WERI-Rb-1 (cell line): ENCODE results near the gene S100A6.
"Not testable (repeated sequence)": the region's sequence is repeated elsewhere in the genome, so short reads cannot be mapped to it uniquely, and the experiment has no call there.

Experiments used
- DNase-seq: peaks from one replicate; pipeline ENCODE4 v3.0.0-alpha.2; 2020
- H3K27ac ChIP-seq: fragments of 250-450 bp; sonication (Bioruptor Pico); 2 replicates; pipeline ENCODE4 v1.5.1; 2020; ENCODE audit warnings: mild to moderate bottlenecking, moderate library complexity
- H3K27me3 ChIP-seq: fragments of 250-450 bp; sonication (Bioruptor Pico); 2 replicates; pipeline ENCODE4 v1.5.1; 2021; ENCODE audit warnings: mild to moderate bottlenecking, low read depth, moderate library complexity; ENCODE audit not compliant: insufficient read depth, severe bottlenecking
- H3K36me3 ChIP-seq: fragments of 250-450 bp; sonication (Bioruptor Pico); 2 replicates; pipeline ENCODE4 v1.5.1; 2020; ENCODE audit warnings: mild to moderate bottlenecking, moderate library complexity
- H3K4me3 ChIP-seq: 2 replicates; pipeline ENCODE4 v1.5.1; 2011; ENCODE audit warnings: low read depth, mild to moderate bottlenecking, control low read depth, low read length
- H3K9me3 ChIP-seq: fragments of 250-450 bp; sonication (Bioruptor Pico); 2 replicates; pipeline ENCODE4 v1.5.1; 2021; ENCODE audit warnings: mild to moderate bottlenecking, moderate library complexity; ENCODE audit not compliant: severe bottlenecking
- TF ChIP-seq, protein P1 (sequence below): IDR thresholded peaks from 2 replicates; pipeline ENCODE4 v1.5.1; 2011; ENCODE audit warnings: low read depth, mild to moderate bottlenecking, control low read depth, inconsistent platforms, low read length

Gene S100A6

DNA sequence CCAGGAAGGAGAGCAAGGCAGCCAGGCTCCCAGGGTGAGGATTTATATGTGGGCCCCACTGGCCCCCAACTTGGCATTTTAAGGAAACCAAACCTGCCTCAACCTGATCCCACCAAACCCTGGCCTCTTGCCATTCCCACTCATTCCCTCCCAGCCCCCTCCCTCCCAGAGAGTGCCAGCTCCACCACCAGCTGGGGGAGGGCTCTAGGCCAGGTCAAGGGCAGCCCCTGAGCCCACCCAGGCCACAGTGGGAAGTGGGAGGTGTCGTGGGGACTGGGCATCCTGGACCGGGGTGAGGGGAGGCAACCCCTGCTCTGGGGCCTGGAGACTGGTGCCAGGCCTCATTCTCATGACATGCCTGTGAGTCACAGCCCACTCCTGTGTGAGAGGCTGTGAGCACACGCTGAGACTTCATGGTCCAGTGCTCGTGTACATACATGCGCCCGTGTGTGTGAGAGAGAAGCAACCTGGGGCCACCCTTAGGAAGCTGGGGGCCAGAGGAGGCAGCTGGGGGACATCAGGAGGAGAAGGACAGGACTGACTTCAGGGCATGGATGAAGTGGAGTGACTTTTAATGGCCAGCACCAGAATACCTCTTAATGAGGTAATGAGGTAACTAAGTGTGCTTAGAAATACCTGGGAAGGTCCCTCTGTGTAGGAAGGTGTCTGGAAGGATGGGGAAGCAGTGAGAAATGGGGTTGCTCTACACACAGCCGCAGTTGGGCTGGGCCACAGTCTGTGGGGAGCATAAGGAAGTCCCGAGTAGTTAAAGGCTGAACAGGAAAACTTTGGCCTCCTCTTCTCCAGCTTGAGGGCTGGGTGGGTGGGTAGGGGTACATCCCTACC lies 30.0 kb upstream of the S100A6 start, which contains the start of gene S100A2:
Gene S100A2 (minus strand): TSS at position 316 of the 846 bp plus-strand sequence. CDS start 1,967 bp downstream, outside the sequence.
- Histone ChIP-seq H3K27me3 (no peaks in the 10 kb centered on the region), H3K4me3 (no peak within 1 kb of the TSS), H3K9me3 (no peaks in the 10 kb centered on the region), H3K36me3 (no peaks in the 10 kb centered on the region), H3K27ac (peak within 1 kb of the TSS; percentile 94)
- TF ChIP-seq, protein P1, sequence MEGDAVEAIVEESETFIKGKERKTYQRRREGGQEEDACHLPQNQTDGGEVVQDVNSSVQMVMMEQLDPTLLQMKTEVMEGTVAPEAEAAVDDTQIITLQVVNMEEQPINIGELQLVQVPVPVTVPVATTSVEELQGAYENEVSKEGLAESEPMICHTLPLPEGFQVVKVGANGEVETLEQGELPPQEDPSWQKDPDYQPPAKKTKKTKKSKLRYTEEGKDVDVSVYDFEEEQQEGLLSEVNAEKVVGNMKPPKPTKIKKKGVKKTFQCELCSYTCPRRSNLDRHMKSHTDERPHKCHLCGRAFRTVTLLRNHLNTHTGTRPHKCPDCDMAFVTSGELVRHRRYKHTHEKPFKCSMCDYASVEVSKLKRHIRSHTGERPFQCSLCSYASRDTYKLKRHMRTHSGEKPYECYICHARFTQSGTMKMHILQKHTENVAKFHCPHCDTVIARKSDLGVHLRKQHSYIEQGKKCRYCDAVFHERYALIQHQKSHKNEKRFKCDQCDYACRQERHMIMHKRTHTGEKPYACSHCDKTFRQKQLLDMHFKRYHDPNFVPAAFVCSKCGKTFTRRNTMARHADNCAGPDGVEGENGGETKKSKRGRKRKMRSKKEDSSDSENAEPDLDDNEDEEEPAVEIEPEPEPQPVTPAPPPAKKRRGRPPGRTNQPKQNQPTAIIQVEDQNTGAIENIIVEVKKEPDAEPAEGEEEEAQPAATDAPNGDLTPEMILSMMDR, result no peak
- DNase-seq, result peak; percentile 71

DNA sequence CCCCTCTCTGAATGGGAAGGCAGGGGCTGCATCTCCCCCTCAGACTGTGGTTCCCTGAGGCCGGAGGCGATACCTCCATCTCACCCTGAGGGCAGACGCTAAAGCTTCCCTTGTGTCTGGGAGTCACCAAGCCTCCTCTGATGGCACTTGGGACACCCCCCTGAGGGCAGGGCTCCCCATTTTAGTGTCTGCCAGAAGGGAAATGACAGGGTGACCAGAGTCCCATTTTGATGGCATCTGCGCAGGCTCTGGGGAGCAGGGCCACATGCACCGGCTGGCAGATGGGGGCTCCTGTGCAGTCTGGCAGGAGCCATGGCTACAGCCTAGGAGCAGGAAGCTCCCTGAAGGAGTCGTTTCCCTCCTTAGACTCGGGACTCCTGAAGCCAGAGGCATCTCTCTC lies 28.2 kb upstream of the S100A6 start:
- Histone ChIP-seq H3K36me3 (no peaks in the 10 kb centered on the region), H3K27me3 (no peaks in the 10 kb centered on the region), H3K4me3 (no peak overlapping the region), H3K27ac (peak overlapping the region; percentile 94), H3K9me3 (no peaks in the 10 kb centered on the region)
- TF ChIP-seq, protein P1, result no peak
- DNase-seq, result no peak

DNA sequence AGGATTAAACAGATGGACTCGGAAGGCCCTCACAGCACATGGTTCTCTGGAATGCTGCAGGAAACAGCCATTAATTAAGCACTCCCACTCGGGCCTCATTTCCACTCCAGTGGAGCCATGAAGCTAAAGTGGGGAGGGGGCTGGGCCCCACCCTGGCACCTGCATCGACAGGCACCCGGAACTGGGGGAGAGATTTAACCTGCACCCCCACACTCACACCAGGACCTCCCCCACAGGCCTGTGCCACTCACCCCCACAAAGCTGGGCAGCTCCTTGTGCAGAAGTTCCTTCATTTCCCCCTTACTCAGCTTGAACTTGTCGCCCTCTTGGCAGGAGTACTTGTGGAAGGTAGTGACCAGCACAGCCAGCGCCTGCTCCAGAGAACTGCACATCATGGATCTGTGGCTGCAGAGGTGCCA lies 27.7 kb upstream of the S100A6 start:
- H3K36me3 ChIP-seq, result no peaks in the 10 kb centered on the region
- H3K9me3 ChIP-seq, result no peaks in the 10 kb centered on the region
- TF ChIP-seq, protein P1, result no peak
- peak; percentile 56 for DNase-seq
- peak overlapping the region; percentile 94 for H3K27ac ChIP-seq
- no peak overlapping the region for H3K4me3 ChIP-seq
- no peaks in the 10 kb centered on the region for H3K27me3 ChIP-seq

DNA sequence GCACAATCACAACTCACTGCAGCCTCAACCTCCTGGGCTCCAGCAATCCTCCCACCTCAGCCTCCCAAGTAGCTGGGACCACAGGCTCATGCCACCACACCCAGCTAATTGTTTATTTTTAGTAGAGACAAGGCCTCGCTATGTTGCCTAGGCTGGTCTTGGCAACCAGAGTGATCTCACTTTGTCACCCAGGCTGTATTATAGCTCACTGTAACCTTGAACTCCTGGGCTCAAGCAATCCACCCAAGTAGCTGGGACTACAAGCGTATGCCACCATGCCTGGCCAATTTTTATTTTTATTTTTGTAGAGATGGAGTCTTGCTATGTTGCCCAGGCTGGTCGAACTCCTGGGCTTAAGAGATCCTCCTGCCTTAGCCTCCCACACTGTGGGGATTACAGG lies 26.2 kb upstream of the S100A6 start:
- H3K9me3 ChIP-seq, H3K4me3 ChIP-seq, H3K36me3 ChIP-seq, H3K27ac ChIP-seq, DNase-seq, H3K27me3 ChIP-seq: not testable (repeated sequence)

DNA sequence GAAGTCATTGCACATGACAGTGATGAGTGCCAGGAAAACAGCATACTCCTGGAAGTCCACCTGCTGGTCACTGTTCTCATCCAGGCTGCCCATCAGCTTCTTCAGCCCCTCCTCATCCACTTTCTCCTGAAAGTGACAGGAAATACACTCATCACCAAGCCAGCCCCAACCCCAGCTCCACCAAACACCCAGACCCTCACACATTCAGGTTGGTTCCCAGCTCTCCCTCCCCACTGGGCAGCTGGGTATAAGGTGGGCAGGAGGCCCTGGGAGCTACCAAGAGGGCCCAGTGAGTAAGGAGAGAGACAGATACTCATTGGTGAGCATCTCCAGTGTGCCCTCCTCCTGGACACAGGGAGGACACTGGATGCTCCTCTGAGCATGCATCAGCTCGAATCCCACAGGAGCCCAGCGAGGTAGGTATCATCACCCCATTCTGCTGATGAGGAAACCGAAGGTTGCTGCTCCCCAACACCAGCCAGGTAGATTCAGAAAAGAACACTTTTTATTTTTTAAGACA lies 25.7 kb upstream of the S100A6 start:
- TF ChIP-seq, protein P1, result 0 out of 2 replicates have a peak, but pooled peaks have one; percentile 26
- no peak for DNase-seq
- Histone ChIP-seq H3K27me3 (no peaks in the 10 kb centered on the region), H3K4me3 (no peak overlapping the region), H3K9me3 (no peaks in the 10 kb centered on the region), H3K27ac (no peak overlapping the region), H3K36me3 (no peaks in the 10 kb centered on the region)

DNA sequence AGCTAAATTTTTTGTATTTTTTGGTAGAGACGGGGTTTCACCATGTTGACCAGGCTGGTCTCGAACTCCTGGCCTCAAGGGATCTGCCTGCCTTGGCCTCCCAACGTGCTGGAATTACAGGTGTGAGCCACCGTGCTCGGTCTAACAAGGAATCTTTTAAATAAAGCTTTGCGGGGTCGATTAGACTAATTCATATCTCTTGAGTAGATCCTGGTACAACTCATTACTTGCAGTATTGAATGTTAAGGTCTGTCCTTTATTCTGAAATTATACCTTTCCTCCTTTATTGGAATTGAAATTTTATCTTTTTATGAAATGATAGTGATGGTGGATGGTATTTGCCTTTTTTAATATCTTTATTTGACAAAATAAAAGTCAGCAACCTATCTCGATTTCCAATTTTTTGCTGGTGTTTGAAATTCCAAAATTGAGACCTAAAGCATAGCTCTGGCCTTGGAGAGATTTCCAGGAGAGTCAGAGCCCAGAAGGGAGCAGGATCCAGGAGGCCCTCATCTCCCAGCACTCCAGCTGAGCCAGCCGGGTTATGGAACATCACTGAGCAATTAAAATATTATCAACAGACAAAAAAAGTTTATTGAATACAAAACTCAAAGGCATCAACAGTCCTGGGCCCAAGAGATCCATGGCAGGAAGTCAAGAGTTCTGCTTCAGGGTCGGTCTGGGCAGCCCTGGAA lies 25.1 kb upstream of the S100A6 start:
- H3K36me3 ChIP-seq, result no peaks in the 10 kb centered on the region

More for the DNA sequence above, 25.1 kb upstream of the S100A6 start:
- no peak for DNase-seq
- TF ChIP-seq, protein P1, result no peak
- Histone ChIP-seq H3K4me3 (no peak overlapping the region), H3K27ac (no peak overlapping the region), H3K9me3 (no peaks in the 10 kb centered on the region), H3K27me3 (no peaks in the 10 kb centered on the region)
